Suppressor macrophage treated with lipopolysaccharide for 1 hour (primary cell): ENCODE measurements around the gene PYGO1.
"Not testable (repeated sequence)": the region's sequence is repeated elsewhere in the genome, so short reads cannot be mapped to it uniquely, and the experiment has no call there.

Experiments used
- DNase-seq, 3 donors: peaks; one replicate each; pipeline ENCODE4 v3.0.0-alpha.2; 2020 to 2022

Gene PYGO1, protein sequence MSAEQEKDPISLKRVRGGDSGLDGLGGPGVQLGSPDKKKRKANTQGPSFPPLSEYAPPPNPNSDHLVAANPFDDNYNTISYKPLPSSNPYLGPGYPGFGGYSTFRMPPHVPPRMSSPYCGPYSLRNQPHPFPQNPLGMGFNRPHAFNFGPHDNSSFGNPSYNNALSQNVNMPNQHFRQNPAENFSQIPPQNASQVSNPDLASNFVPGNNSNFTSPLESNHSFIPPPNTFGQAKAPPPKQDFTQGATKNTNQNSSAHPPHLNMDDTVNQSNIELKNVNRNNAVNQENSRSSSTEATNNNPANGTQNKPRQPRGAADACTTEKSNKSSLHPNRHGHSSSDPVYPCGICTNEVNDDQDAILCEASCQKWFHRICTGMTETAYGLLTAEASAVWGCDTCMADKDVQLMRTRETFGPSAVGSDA

DNA sequence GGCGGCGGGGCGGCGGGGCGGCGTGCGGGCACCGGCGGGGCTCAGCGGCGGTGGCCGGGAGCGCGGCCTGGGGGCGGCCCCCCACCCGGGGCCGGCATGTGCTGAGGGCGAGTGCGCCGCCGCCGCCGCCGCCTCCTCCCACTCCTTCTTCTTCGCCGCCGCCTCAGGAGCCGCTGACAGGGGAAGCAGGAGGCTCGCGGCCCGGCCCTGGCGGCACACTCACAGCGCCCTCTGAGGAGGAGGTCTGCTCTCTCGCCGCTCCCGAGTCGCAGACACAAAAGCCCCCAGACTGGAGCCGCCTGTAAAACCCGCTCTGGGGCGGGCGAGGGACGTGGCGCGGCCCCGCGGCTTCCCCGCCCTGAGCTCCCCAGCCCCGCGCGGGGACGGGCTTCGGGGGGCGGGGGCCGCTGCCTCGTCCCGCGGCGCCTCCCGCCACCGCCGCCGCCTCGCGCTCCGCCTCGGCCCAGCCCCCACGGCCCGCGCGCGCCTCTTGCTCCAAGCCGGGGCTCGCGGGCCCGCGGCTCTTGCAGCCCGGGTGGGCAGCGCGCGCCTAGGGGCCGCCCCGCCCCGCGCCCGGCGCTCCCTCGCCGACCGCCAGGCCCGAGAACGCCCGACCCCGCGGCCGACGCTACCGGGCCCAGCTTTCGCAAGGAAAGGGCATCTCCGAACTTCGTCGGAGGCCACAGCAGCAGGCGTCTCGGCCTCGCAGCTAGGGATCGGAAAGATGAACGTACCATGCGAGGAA is at the start of gene PYGO1:
TSS of gene PYGO1 (minus strand) at position 276 of the 745 bp plus-strand sequence. CDS start 462 bp downstream, outside the sequence.
- DNase-seq: peak; percentile 57 to 78 (median 66)

DNA sequence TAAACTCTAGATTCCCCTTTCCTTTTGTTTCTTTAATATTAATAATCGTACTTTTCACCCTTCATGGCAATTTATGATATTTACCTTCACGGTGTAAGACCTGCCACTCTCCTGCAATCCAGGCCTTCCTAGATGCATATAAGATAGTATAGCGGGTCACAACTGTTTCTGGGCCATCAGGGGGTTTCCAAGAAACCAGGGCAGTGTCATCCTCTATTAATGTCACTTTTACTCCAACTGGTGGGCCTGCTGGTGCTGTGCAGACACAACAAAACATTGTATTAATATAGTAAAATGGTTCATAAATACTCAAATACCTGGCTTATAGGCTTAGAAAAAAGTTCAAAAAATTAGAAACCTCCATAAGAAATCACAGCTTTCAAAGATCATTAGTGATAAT is 48.9 kb upstream of the PYGO1 start:
- DNase-seq: no peak

DNA sequence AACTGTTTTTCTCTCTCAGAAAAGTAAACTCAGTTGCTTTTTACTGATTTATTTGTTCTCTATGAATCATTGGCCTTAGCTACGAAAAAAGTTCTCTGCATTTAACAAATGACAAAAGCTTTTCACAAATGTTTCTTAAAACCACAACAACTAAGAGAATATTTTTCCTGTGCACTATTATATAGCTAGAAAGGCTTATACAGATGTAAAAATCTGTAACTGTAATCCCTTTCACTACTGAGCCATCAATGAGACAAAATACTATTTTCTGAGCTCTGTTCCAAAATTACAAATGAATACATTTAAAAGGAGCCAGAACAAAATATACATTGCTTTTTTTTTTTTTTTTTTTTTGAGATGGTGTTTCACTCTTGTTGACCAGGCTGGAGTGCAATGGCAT is 45.6 kb upstream of the PYGO1 start:
- DNase-seq: no peak

DNA sequence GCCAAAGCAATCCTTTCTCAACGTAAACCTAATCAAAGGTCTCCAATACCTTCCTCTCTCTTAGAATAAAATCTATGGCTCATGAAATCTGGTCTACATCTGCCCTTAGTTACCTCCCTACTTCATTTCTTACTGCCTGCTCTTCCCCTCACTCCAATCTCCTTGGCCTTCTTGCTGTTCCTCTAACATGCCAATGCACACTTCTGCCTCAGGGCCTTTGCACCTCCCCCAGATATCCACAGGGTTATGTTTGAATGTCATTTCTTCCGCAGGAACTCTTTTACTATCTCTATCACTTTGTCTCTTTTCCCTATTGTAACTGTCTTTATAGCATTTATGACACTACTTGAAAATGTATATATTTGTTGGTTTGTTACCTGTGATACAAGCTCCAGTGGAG is 44.3 kb upstream of the PYGO1 start:
- no peak for DNase-seq

DNA sequence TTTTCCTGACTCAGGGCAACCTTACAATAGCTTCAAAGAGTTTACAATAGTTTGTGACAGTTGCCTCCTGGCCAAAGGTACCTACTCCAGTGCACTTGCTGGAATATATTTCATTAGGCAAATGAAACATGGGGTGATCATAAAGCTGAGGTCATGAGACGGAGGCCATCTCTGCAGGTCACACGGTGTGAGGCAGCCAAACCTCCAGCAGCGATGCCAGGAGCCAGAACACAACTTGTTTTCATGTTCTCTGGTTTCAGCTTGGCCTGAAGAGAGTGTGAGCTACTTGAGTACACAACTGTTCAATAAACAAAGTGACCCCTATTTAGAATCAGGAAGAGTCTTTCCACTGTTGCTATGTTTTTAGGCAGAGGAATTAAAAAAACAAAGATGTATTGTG is 42.7 kb upstream of the PYGO1 start:
- DNase-seq: no peak

DNA sequence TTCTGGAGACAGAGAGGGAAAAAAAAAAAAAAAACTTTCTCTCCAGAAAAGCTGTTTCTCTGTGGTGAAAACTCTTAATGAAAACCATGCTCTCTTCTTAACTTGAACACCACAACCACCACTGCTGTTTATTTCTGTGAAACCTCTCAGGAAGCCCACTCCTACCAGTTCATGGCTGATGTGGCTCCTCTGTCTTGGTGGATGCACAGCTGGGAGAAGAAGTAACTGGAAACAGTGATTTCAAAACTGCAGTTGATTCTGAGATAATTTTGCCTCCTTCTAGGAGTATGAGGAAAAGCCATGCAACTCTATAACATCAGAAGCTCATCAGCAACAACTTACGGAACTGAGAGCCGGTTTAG is 40.2 kb upstream of the PYGO1 start:
- no peak for DNase-seq

DNA sequence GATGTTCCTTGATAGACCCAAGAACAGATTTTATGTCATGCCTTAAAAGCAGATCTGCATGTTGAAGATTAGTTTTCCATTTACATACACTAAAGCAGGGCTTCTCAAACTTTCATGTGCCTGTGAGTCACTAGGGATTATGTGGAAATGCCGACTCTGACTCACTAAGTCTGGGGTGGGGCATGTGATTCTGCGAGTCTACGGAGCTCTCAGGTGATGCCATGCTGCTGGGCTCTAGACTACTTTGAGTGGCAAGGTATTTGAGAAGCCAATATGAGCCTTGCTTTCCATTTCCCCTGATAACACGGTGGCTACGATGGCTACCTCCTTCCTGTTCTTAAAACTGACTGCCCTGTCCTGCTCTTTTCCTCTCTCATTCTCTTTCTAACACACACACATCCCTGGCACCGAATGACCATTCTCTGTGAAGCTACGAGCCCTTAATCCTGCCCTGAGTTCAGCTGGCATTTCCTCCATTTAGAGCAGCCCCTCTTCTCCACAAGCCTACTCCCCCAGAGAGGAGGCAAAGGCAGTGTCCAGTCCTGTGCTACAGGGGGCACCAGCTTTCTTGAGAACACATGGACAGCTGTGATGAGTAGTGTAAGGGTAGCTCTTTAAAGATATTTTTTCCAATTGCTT is 39.7 kb upstream of the PYGO1 start:
- DNase-seq: peak; percentile 76 to 85 (median 84)

DNA sequence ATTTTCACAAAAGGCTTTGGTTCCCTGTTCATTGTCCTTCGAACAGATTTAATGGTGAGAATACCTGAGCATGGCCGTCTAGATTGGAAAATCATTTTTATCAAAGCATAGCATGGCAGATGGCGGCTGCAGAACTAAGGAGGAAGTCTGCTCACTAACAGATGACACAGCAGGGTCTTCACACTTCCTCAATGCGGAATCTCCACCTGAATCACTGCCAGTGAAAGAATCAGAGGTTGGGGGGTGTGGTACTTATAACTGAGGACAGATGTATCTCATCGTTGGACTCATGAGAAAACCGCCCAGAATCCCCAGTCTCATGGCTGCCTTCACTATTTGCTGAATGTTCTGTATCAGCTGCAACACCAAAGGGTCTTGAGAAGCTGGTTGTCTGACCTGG is 31.6 kb upstream of the PYGO1 start:
- DNase-seq: peak in 2 of 3 donors; percentile 21 to 23

DNA sequence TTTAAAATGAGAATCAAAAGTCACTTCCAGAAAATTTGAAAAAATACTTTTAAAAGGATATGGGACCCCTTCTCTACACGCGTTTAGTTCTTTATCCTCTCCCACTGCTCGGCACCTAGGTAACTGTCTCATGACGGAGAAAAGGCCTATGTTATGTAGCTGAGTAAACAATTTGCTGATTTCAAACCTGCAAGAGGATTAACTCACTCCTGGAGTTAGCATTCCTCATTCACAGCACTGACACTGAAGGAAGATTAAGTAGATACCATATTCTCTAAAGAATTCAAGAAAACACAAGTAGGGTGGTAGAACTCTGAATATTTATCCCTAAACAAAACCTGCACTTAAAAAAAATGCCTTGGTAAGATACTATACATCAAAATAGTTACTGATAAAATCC is 30.2 kb upstream of the PYGO1 start:
- no peak for DNase-seq

DNA sequence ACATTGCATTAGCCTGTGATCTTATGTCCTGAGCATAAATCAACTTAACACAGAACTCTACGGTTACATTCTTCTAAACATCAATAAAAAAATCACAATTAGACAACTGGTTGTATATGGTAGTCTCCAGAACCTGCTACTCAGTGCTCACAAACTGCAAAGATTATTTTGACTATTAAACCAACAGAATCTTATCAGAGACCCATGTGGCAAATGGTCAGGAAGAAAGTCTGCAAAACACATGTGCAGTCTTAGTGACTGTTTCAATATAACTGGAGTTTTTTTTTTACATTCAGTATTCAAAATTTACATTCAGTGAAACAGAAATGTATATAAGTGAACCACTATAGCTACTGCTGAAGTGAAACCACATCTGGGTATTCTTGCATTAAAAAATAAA is 27.3 kb upstream of the PYGO1 start:
- DNase-seq: no peak

DNA sequence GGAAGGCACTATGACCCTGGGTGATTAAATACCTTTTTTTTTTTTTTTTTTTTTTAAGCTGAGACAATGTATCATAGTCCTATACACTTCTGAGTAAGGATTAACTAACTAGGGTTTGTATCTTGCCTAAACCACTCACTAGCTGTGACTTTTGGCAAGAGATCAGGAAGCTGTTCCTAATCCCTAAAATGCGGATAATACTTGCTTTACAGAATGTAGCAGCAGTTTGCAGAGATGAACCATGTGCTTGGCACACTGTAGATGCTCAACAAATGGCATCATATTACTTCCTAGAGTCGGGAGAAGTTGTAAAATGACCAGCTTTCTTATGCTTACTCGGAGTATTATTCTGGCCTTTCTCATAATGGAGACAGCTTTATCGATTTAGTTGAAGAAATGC is 25.6 kb upstream of the PYGO1 start:
- DNase-seq: no peak

DNA sequence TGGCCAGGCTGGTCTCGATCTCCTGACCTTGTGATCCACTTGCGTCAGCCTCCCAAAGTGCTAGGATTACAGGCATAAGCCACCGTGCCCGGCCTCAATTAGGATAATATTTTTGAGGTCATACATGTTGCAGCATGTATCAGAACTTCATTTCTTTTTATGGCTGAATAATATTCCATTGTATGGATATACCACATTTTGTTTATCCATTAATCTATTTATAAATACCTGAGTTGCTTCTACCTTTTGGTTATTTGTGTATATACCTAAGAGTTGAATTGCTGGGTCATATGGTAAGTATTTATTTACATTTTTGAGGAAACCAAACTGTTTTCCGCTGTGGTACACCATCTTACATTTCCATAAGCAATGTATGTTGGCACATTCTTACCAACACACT is 18.1 kb upstream of the PYGO1 start:
- no peak for DNase-seq

DNA sequence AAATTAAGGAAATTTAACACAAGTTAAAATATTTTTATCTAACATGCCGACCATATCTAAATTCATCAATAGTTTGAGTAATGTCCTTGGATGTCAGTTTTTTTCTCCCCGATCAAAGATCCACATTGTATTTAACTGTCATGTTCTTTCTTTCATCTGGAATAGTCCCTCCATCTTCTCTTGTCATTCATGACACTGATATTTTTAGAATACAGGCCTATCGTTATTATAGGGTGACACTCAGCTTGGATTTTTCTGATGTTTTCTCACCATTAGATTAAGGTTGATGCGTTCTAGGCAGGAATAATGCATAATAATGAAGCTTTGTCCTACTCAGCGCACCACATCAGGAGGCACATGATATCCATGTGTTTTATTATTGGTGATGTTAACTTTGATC is 13.2 kb upstream of the PYGO1 start:
- DNase-seq: no peak

DNA sequence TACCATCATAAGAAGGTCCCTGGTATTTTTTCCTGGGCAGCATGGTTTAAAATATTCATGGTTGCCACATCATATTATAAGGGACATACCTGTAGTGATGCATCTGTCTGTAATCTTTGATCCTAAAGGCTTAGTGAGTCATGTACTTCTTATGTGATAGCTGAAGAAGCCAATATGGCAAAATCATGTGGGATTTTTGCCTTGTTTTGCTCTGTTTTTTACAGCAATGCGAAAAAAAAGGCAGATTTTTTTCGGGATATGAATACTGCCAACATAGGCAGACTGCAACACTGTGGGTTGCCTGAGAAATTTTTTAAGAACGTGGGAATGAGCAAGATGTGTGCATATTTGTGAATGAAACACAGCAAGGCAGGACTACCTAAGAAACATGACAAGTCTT is 11.3 kb upstream of the PYGO1 start:
- no peak for DNase-seq

DNA sequence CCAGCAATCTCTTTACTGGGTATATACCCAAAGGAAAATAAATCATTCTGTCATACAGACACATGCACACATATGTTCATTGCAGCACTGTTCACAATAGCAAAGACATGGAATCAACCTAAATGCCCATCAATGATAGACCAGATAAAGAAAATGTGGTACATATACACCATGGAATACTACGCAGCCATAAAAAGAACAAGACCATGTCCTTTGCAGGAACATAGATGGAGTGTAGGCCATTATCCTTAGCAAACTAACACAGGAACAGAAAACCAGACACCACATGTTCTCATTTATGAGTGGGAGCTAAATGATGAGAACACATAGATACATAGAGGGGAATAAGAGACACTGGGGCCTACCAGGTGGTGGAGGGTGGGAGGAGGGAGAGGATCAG is 4.9 kb upstream of the PYGO1 start:
- DNase-seq: not testable (repeated sequence)

DNA sequence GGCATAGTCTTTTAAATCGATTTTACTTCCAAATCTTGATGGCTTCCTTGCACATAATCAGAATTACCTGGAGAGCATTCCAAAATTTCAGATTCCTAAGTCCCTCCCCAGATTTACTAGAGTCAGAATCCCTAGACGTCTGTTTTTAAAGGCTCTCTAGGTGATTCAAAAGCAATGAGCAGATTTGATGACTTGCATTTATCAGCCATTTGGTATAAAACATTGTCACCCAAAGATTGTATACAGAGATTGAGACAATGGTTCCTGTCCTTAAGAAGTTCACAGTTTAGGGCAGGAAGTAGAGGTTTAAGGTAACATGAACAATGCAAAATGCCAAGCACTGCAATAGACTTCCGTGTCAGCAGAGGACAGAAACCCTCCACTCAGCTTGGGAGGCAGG is 2.6 kb upstream of the PYGO1 start:
- no peak for DNase-seq

DNA sequence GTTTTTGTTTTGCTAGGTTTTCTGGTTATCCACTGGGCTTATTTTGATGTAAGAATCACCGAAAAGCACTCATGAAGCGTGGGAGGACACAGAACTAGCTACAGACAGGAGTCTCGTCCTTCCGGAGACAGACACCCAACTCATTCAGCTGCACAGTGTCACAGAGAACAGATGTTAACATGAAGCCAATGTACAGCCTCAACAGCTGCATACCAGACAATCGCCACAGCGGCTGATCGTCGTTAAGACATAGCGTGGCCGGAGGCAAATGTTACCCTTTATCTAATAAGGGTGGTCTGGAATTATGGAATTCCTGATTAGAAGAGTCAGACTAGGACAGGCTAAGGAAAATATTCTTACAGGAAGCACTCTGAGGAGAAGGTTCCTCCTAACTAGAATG is 1.1 kb upstream of the PYGO1 start:
- DNase-seq: no peak

DNA sequence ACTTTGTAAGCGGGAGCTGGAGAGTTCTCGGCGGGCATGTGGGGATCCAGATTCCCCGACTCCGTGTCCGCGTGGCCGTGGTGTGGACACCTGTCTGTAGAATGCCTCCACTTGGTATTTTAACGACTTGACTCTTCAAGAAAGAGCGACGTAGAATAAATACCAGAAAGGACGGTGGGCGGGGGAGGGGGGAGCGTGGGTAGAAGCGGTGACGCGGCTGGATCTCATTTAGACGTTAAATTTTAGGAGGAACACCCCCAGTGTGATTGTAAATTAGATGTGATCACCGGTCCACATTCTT is 620 bp upstream of the PYGO1 start:
- no peak for DNase-seq

DNA sequence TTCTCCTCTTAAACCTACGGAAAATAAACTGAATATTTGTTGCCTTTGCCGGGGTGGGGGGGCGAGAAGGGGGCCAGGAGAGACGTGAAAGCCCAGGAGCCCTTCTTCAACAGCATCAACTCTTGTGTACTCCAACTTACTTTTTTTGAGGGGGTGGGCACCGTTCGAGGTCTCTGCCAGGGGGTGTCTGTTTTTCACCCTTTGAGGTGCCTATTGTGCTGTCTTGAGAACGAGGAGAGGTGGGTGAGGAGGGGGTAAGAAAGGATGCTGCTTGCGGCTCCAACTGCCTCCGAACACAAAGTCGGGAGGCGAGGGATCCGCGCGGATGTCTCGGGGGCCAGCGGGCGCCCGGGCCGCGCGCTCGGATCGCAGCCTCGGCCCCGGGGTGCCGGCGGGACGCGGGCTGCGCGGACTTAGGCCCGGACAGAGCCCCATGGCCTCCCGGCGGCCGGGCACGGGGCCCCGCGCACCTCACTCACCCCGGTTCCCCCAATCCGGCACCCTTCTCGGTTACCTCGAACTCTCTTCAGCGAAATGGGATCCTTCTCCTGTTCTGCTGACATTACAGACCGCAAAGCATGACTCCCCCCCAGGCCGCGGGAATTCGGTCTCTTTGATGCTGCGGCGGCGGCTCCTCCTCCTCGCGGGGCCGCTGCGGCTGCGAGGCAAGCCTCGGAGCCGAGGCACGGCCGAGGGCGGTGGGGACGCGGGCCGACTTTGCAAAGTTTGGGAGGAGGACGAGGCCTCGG is 650 bp downstream of the PYGO1 start:
- peak in 2 of 3 donors; percentile 27 to 42 for DNase-seq

DNA sequence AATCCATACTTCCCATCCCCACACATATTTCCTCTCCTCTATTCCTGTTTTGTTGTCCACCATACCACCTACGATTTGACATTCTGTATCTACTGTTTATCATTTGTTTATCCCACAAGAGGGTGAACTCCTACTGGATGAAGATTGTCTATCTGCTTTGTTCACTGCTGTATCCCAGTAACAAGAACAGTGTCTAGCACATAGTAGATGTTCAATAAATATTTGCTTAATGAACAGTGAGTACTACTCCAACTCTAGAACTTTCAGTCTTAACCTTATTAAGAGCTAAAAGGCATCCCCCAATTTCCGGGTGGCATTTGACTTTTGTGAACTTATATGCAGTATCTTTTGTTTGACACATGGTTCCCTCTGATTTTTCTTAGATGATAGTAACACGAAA is 1.3 kb downstream of the PYGO1 start:
- no peak for DNase-seq

DNA sequence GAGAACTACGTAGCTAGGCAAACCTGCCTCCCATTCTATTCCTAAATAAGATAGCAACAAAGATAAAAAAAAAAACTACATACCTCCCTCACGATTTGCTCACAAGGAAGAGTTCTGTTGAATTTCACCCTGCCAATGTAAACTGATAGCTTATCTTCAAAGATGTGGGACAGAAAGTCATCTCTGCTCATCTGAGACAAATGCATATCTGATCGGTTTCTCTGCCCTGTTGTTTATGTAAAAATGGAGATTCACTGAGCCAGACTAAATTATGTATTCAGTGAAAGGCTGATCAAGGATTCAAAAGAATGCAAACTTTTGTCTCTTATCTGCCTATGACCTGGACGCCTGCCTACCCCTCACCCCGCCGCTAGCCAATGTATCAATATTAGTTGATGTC is 11.2 kb downstream of the PYGO1 start:
- DNase-seq: no peak

DNA sequence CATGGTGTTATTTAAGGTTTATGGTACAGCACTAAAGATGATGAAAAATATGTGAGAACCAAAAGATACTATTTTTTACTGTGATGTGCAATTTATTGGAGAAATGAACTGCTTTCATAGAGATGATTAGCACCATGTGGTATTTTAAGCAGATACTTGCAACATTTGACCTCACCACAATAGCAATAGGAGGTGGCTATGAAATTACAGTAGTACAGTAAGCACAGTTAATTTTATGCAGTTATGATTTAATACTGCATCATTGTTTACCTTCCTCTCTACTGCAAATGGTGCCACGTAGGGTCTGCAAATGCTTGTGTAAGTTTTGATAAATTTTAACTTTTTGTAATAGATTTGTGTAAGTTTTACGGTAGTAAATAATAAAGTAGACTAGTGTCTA is 14.0 kb downstream of the PYGO1 start:
- DNase-seq: no peak

DNA sequence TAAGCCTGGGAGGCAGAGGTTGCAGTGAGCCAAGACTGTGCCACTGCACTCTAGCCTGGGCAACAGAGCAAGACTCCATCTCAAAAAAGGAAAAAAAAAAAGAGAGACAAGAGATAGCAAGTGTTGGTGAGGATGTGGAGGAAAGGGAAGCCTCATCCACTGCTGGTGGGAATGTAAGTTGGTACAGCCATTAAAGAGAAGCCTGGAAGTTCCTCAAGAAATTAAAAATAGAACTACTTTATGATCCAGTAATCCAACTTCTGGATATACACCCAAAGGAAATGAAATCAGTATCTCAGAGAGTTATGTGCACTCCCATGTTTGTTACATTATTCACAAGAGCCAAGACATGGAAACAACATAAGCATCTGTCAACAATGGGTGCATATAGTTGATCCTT is 14.9 kb downstream of the PYGO1 start:
- no peak for DNase-seq
